Spleen (tissue), 7 donors: ENCODE measurements around the gene LRRC4C.

Experiments
- POLR2A ChIP-seq, 3 donors: fragments of 450-650 bp; IDR thresholded peaks; one replicate each; pipeline ENCODE4 v1.5.1; 2017; ENCODE audit warnings: antibody characterized with exemption in 3 of 3, mild to moderate bottlenecking in 1 of 3
- POLR2AphosphoS5 ChIP-seq, 3 donors: sonication (generic); formaldehyde crosslinking; IDR thresholded peaks; one replicate each; pipeline ENCODE4 v1.5.1; 2017; ENCODE audit warnings: antibody characterized with exemption in 3 of 3
- TF ChIP-seq, protein P1 (sequence below), 11 experiments: fragments of 200-600 bp in 7 of 11; fragments of 450-650 bp in 4 of 11; sonication (generic) in 4 of 11; IDR thresholded peaks in 8 of 11; conservative IDR thresholded peaks in 3 of 11; 1 replicate in 7 of 11; 2 replicates in 4 of 11; pipeline versions ENCODE4 v1.4.0 to v1.8.0; 2016 to 2021; ENCODE audit warnings: antibody characterized with exemption in 11 of 11, inconsistent platforms in 4 of 11, mild to moderate bottlenecking in 1 of 11
- donor health status: DM: no; HTN: no; CAD: no; lungs with moderate emphysema.
- donor health status: DM: no; HTN: no; CAD: no.
- donor health status: DM: no; HTN: no; CAD: no.

- TF ChIP-seq, protein P1, sequence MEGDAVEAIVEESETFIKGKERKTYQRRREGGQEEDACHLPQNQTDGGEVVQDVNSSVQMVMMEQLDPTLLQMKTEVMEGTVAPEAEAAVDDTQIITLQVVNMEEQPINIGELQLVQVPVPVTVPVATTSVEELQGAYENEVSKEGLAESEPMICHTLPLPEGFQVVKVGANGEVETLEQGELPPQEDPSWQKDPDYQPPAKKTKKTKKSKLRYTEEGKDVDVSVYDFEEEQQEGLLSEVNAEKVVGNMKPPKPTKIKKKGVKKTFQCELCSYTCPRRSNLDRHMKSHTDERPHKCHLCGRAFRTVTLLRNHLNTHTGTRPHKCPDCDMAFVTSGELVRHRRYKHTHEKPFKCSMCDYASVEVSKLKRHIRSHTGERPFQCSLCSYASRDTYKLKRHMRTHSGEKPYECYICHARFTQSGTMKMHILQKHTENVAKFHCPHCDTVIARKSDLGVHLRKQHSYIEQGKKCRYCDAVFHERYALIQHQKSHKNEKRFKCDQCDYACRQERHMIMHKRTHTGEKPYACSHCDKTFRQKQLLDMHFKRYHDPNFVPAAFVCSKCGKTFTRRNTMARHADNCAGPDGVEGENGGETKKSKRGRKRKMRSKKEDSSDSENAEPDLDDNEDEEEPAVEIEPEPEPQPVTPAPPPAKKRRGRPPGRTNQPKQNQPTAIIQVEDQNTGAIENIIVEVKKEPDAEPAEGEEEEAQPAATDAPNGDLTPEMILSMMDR (IDR thresholded peaks at IDR 0.05 in 8 of 11, conservative IDR thresholded peaks at IDR 0.05 in 3 of 11), result no peak
- TF ChIP-seq POLR2A (IDR thresholded peaks at IDR 0.05) (no peak), POLR2AphosphoS5 (IDR thresholded peaks at IDR 0.05) (no peak)
Observed at GRCh38 chr11:41458154-41458553, 1.3 kb downstream of the LRRC4C start.
